ENCODE data around the gene MIPOL1. TPM values are rescaled to one million over a fixed set of nuclear protein-coding genes. Genes with fewer than 3 reads are reported as not detected.

Gene MIPOL1
- total and polyA plus RNA-seq, 2 experiments from 2014 or later, result 16.6 to 24.8 TPM

DNA sequence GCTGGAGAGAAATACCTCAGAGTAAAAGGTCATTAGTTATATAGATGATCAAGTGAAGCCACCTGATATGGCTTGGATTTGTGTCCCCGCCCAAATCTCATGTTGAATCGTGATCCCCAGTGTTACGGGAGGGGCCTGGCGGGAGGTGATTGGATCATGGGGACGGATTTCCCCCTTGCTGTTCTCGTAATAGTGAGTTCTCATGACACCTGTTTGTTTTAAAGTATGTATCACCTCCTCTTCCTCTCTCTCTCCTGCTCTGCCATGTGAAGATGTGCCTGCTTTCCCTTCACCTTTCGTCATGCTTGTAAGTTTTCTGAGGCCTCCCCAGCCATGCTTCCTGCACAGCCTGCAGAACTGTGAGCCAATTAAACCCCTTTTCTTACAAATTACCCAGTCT lies 272.5 kb downstream of the MIPOL1 start:
- H2AFZ ChIP-seq, result no peak overlapping the region
- no peak overlapping the region for H3K27ac ChIP-seq (ENCODE audit: low read depth)
- peaks cover 7% of the 10 kb centered on the region for H3K4me1 ChIP-seq (ENCODE audit: insufficient read depth)
- Mint-ChIP-seq H3K36me3 (ENCODE audit: low read depth) (peaks cover under 1% of the 10 kb centered on the region; the same call in 1 of the 3 replicates), H3K27ac (no peak overlapping the region), H3K9me3 (no peaks in the 10 kb centered on the region; the same call in 2 of the 3 replicates), H3K4me3 (no peak overlapping the region), H3K27me3 (ENCODE audit: insufficient read depth, low read depth, poor library complexity) (no peaks in the 10 kb centered on the region), H3K4me1 (peaks cover 7% of the 10 kb centered on the region)
- H3K4me2 ChIP-seq, result no peak overlapping the region
- ATAC-seq, result no peak
- no peaks in the 10 kb centered on the region for H4K20me1 ChIP-seq (replicated peaks; ENCODE audit: insufficient read depth)
- H3K36me3 ChIP-seq (ENCODE audit: insufficient read depth), result no peaks in the 10 kb centered on the region
- H3F3A ChIP-seq (replicated peaks; ENCODE audit: low read depth), result no peaks in the 10 kb centered on the region
- H3K4me3 ChIP-seq, result no peak overlapping the region
- DNase-seq (ENCODE audit: low spot score), result no peak
- H3K9me2 ChIP-seq (ENCODE audit: insufficient read depth), result no peaks in the 10 kb centered on the region
- H3K79me2 ChIP-seq (replicated peaks; ENCODE audit: insufficient read depth), result no peaks in the 10 kb centered on the region
- no peaks in the 10 kb centered on the region for H3K27me3 ChIP-seq (ENCODE audit: insufficient read depth)
- TF ChIP-seq JUNB (IDR thresholded peaks at IDR 0.05; ENCODE audit: unreplicated experiment), result no peak
- TF ChIP-seq, protein P1, sequence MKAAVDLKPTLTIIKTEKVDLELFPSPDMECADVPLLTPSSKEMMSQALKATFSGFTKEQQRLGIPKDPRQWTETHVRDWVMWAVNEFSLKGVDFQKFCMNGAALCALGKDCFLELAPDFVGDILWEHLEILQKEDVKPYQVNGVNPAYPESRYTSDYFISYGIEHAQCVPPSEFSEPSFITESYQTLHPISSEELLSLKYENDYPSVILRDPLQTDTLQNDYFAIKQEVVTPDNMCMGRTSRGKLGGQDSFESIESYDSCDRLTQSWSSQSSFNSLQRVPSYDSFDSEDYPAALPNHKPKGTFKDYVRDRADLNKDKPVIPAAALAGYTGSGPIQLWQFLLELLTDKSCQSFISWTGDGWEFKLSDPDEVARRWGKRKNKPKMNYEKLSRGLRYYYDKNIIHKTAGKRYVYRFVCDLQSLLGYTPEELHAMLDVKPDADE (IDR thresholded peaks at IDR 0.05), result no peak
- TF ChIP-seq STAT1 (IDR thresholded peaks at IDR 0.05; ENCODE audit: unreplicated experiment), result no peak
- no peak for TF ChIP-seq ZNF331 (CRISPR knock-in tag; IDR thresholded peaks at IDR 0.05; ENCODE audit: low read depth)
- TF ChIP-seq POLR2AphosphoS5 (IDR thresholded peaks at IDR 0.05; ENCODE audit: low read depth), result no peak
- no peak for TF ChIP-seq ZNF114 (CRISPR knock-in tag; IDR thresholded peaks at IDR 0.05)
- TF ChIP-seq, protein P2, sequence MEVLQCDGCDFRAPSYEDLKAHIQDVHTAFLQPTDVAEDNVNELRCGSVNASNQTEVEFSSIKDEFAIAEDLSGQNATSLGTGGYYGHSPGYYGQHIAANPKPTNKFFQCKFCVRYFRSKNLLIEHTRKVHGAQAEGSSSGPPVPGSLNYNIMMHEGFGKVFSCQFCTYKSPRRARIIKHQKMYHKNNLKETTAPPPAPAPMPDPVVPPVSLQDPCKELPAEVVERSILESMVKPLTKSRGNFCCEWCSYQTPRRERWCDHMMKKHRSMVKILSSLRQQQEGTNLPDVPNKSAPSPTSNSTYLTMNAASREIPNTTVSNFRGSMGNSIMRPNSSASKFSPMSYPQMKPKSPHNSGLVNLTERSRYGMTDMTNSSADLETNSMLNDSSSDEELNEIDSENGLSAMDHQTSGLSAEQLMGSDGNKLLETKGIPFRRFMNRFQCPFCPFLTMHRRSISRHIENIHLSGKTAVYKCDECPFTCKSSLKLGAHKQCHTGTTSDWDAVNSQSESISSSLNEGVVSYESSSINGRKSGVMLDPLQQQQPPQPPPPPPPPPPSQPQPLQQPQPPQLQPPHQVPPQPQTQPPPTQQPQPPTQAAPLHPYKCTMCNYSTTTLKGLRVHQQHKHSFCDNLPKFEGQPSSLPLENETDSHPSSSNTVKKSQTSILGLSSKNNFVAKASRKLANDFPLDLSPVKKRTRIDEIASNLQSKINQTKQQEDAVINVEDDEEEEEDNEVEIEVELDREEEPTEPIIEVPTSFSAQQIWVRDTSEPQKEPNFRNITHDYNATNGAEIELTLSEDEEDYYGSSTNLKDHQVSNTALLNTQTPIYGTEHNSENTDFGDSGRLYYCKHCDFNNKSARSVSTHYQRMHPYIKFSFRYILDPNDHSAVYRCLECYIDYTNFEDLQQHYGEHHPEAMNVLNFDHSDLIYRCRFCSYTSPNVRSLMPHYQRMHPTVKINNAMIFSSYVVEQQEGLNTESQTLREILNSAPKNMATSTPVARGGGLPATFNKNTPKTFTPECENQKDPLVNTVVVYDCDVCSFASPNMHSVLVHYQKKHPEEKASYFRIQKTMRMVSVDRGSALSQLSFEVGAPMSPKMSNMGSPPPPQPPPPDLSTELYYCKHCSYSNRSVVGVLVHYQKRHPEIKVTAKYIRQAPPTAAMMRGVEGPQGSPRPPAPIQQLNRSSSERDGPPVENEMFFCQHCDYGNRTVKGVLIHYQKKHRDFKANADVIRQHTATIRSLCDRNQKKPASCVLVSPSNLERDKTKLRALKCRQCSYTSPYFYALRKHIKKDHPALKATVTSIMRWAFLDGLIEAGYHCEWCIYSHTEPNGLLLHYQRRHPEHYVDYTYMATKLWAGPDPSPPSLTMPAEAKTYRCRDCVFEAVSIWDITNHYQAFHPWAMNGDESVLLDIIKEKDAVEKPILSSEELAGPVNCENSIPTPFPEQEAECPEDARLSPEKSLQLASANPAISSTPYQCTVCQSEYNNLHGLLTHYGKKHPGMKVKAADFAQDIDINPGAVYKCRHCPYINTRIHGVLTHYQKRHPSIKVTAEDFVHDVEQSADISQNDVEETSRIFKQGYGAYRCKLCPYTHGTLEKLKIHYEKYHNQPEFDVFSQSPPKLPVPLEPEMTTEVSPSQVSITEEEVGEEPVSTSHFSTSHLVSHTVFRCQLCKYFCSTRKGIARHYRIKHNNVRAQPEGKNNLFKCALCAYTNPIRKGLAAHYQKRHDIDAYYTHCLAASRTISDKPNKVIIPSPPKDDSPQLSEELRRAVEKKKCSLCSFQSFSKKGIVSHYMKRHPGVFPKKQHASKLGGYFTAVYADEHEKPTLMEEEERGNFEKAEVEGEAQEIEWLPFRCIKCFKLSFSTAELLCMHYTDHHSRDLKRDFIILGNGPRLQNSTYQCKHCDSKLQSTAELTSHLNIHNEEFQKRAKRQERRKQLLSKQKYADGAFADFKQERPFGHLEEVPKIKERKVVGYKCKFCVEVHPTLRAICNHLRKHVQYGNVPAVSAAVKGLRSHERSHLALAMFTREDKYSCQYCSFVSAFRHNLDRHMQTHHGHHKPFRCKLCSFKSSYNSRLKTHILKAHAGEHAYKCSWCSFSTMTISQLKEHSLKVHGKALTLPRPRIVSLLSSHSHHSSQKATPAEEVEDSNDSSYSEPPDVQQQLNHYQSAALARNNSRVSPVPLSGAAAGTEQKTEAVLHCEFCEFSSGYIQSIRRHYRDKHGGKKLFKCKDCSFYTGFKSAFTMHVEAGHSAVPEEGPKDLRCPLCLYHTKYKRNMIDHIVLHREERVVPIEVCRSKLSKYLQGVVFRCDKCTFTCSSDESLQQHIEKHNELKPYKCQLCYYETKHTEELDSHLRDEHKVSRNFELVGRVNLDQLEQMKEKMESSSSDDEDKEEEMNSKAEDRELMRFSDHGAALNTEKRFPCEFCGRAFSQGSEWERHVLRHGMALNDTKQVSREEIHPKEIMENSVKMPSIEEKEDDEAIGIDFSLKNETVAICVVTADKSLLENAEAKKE (CRISPR knock-in tag; IDR thresholded peaks at IDR 0.05), result no peak
- TF ChIP-seq NANOG (IDR thresholded peaks at IDR 0.05; ENCODE audit: borderline replicate concordance), result no peak
- TF ChIP-seq CREB1 (CRISPR knock-in tag; IDR thresholded peaks at IDR 0.05; ENCODE audit: low read depth), result no peak
- TF ChIP-seq EZH2phosphoT487 (IDR thresholded peaks at IDR 0.05; ENCODE audit: unreplicated experiment), result no peak
- TF ChIP-seq, protein P3, sequence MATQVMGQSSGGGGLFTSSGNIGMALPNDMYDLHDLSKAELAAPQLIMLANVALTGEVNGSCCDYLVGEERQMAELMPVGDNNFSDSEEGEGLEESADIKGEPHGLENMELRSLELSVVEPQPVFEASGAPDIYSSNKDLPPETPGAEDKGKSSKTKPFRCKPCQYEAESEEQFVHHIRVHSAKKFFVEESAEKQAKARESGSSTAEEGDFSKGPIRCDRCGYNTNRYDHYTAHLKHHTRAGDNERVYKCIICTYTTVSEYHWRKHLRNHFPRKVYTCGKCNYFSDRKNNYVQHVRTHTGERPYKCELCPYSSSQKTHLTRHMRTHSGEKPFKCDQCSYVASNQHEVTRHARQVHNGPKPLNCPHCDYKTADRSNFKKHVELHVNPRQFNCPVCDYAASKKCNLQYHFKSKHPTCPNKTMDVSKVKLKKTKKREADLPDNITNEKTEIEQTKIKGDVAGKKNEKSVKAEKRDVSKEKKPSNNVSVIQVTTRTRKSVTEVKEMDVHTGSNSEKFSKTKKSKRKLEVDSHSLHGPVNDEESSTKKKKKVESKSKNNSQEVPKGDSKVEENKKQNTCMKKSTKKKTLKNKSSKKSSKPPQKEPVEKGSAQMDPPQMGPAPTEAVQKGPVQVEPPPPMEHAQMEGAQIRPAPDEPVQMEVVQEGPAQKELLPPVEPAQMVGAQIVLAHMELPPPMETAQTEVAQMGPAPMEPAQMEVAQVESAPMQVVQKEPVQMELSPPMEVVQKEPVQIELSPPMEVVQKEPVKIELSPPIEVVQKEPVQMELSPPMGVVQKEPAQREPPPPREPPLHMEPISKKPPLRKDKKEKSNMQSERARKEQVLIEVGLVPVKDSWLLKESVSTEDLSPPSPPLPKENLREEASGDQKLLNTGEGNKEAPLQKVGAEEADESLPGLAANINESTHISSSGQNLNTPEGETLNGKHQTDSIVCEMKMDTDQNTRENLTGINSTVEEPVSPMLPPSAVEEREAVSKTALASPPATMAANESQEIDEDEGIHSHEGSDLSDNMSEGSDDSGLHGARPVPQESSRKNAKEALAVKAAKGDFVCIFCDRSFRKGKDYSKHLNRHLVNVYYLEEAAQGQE (IDR thresholded peaks at IDR 0.05; ENCODE audit: unreplicated experiment), result no peak
- TF ChIP-seq, protein P4, sequence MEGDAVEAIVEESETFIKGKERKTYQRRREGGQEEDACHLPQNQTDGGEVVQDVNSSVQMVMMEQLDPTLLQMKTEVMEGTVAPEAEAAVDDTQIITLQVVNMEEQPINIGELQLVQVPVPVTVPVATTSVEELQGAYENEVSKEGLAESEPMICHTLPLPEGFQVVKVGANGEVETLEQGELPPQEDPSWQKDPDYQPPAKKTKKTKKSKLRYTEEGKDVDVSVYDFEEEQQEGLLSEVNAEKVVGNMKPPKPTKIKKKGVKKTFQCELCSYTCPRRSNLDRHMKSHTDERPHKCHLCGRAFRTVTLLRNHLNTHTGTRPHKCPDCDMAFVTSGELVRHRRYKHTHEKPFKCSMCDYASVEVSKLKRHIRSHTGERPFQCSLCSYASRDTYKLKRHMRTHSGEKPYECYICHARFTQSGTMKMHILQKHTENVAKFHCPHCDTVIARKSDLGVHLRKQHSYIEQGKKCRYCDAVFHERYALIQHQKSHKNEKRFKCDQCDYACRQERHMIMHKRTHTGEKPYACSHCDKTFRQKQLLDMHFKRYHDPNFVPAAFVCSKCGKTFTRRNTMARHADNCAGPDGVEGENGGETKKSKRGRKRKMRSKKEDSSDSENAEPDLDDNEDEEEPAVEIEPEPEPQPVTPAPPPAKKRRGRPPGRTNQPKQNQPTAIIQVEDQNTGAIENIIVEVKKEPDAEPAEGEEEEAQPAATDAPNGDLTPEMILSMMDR (conservative IDR thresholded peaks at IDR 0.05; ENCODE audit: low read depth in 2 of 2), result no peak

Measured in GM23338 (cell line).